ENCODE measurements around the gene RALGAPA2. TPM values are rescaled to one million over a fixed set of nuclear protein-coding genes. Genes with fewer than 3 reads are reported as not detected.
"Not testable (repeated sequence)": the region's sequence is repeated elsewhere in the genome, so short reads cannot be mapped to it uniquely, and the experiment has no call there.

The RALGAPA2 gene
- total RNA-seq, 1 experiment from 2014 or later, result 25.1 TPM

DNA sequence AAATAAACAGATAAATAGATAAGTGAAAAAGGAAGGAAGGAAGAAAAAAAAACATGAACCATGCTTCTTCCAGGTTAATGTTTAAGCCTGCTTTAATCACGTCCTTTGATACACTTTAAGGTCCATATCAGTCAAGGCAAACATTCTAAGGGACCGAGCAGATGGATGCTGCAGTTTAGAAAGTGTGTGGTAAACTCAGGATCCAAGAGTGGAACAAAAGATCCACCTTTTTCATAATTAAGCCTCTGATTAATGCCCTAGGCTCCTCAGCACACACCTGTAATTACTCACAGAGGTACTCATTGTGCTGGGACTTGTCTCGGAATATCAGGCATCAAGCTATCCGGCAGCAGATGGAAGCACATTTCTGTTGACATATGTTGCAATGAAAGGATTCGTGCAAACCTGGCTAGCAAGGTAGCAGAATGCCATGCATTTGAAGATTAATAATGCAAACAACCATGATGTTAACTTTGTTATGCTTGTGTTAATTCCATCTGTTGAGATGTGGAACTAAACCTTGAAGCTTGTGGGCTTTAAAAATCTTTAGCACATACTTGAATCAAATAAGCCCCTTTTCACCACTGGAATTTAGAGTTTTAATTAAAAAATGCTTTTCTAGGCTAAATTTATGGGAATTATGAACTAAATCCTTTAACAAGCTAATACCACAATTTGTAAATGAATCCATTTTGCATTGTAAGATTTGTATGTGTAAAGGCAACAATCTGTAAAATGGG lies 163.7 kb downstream of the RALGAPA2 start:
- Histone ChIP-seq H3K9me3 (replicated peaks) (no peaks in the 10 kb centered on the region), H3K27ac (no peak overlapping the region), H3K27me3 (no peaks in the 10 kb centered on the region), H3K4me1 (peaks cover 29% of the 10 kb centered on the region), H3K4me3 (no peak overlapping the region), H3K36me3 (no peaks in the 10 kb centered on the region)
- no peak for DNase-seq

DNA sequence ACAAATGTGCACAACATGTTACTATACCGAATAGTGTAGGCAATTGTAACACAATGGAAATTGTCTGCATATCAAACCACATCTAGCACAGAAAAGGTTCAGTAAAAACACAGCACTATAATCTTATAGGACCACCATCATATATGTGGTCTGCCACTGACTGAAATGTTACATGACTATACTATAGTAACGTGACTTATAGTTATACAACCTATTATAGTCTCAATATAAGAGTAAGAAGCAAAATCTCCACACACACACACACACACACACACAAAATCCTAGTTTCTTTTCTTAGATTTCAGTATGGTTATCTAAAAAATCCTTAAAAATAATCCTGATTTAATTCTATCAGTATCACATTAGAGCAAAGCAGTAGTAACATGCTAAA lies 164.6 kb downstream of the RALGAPA2 start:
- H3K4me3 ChIP-seq, result no peak overlapping the region
- no peak for DNase-seq
- no peaks in the 10 kb centered on the region for H3K27me3 ChIP-seq
- H3K4me1 ChIP-seq, result peaks cover 29% of the 10 kb centered on the region
- H3K9me3 ChIP-seq (replicated peaks), result no peaks in the 10 kb centered on the region
- H3K27ac ChIP-seq, result no peak overlapping the region
- no peaks in the 10 kb centered on the region for H3K36me3 ChIP-seq

DNA sequence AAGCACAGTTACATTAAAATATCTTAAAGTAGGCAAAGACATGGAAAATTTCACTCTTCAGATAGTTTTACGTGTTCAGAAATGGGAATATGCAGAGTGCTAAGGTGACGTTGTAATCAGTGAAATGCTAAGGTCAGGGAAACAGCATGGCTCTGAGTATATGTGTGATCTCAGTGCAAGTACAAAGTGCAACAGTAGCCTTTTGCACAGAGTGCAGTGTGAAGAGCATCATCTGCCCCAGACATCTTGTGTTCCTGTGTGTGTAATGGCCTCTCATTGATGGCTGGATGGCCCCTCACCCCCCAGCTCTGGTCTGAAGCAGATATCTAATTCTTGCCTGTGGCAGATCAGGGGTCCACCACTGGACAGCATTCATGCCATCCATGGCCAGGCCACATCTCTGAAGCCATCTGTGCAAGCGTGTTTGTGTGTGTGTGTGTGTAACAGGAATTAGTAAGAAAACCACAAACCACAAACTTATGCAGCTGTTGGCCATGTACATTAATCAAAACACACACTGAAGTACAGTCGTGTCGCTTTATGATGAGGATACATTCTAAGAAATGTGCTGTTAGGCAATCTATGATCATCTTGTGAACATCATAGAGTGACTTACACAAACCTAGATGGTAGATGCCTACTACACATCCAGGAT lies 165.1 kb downstream of the RALGAPA2 start:
- Histone ChIP-seq H3K27me3 (no peaks in the 10 kb centered on the region), H3K36me3 (no peaks in the 10 kb centered on the region), H3K4me1 (peaks cover 29% of the 10 kb centered on the region), H3K4me3 (no peak overlapping the region), H3K27ac (peak overlapping the region; percentile 13), H3K9me3 (replicated peaks) (no peaks in the 10 kb centered on the region)
- DNase-seq, result peak; percentile 71 to 84

DNA sequence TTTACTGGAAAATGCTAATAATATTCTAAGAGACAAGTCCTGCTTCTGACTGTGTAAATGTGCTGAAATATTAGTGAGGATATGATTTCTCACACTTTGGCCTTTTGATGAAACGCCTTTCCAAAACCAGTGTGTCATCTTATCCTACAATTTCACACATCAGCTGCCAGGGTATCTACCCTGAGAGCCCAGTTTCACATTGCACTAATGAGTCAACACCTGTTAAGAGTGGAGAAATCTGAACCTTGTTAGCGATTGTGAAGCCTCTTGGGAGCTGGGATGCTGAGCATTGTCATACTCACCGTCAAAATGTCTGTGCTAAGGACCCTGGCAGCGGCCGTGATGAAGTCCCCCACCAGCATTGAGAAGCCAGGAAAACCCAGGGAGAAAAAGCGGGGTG lies 166.0 kb downstream of the RALGAPA2 start:
- H3K27me3 ChIP-seq, result no peaks in the 10 kb centered on the region
- peak overlapping the region; percentile 13 for H3K27ac ChIP-seq
- H3K4me3 ChIP-seq, result no peak overlapping the region
- peak; percentile 35 to 81 for DNase-seq
- H3K36me3 ChIP-seq, result no peaks in the 10 kb centered on the region
- peaks cover 25% of the 10 kb centered on the region for H3K4me1 ChIP-seq
- no peaks in the 10 kb centered on the region for H3K9me3 ChIP-seq (replicated peaks)

DNA sequence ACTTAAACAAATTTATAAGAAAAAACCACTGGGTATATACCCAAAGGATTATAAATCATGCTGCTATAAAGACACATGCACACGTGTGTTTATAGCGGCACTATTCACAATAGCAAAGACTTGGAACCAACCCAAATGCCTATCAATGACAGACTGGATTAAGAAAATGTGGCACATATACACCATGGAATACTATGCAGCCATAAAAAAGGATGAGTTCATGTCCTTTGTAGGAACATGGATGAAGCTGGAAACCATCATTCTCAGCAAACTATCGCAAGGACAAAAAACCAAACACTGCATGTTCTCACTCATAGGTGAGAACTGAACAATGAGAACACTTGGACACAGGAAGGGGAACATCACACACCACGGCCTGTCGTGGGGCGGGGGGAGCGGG lies 169.1 kb downstream of the RALGAPA2 start:
- H3K4me1 ChIP-seq, result peaks cover 25% of the 10 kb centered on the region
- not testable (repeated sequence) for DNase-seq, H3K27me3 ChIP-seq

DNA sequence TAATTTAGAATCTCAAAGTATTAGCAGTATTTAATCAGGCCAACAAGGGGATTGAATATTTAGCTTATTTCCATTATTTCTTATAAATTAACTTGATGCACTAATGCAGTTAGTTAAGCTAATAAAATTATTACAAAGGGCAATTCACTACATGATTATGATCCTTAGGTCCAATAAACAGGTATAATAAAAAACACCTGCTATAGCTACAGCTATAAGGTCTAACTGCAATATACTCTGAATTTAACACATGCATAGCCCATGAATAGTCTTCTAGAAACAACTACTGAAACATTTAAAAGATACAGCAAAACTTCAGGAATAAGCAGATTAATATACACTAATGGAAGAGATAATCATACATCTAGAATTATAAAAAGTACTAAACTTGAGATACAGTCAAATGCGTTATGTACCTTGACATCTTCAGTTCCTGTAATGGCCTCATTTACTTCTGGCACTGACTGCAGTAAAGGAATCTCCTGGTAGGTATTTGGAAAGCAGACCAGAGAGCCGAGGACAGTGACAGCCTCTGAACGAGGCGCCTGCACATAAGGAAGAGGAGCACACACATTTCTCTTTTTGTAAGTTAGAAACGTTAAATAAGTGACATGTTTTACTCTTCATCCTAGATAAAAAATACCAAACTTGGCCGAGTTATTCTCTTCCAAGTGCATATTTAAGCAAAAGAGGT lies 176.1 kb downstream of the RALGAPA2 start:
- DNase-seq, result no peak
- no peak overlapping the region for H3K4me3 ChIP-seq
- H3K4me1 ChIP-seq, result no peaks in the 10 kb centered on the region
- H3K36me3 ChIP-seq, result no peaks in the 10 kb centered on the region
- H3K9me3 ChIP-seq (replicated peaks), result no peaks in the 10 kb centered on the region
- H3K27ac ChIP-seq, result no peak overlapping the region
- no peaks in the 10 kb centered on the region for H3K27me3 ChIP-seq

More for the DNA sequence above, 169.1 kb downstream of the RALGAPA2 start:
- H3K27ac ChIP-seq; H3K36me3 ChIP-seq; H3K4me3 ChIP-seq; H3K9me3 ChIP-seq (replicated peaks): not testable (repeated sequence)

DNA sequence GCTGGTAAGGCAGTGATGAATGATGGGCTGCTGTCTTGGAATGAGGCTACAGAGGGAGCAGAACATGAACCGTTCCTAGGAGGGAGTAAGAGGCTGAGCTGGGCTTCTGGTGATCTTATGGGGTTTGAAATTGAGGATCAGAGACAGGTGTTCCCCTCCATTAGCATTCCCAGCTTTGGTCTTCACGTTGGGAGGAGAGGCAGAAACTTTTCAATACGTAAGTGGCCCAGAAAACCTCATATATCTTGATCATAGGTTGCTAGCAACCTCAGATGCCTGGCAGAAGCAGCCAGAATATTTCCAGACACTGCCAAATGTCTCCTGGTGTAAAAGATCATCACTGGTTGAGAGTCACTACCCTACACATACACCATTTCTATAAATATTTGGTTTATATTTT lies 177.4 kb downstream of the RALGAPA2 start:
- H3K36me3 ChIP-seq, result no peaks in the 10 kb centered on the region
- no peaks in the 10 kb centered on the region for H3K9me3 ChIP-seq (replicated peaks)
- no peaks in the 10 kb centered on the region for H3K27me3 ChIP-seq
- H3K4me3 ChIP-seq, result no peak overlapping the region
- no peak overlapping the region for H3K27ac ChIP-seq
- DNase-seq, result peak in 1 of 2 experiments; percentile 45
- no peaks in the 10 kb centered on the region for H3K4me1 ChIP-seq

DNA sequence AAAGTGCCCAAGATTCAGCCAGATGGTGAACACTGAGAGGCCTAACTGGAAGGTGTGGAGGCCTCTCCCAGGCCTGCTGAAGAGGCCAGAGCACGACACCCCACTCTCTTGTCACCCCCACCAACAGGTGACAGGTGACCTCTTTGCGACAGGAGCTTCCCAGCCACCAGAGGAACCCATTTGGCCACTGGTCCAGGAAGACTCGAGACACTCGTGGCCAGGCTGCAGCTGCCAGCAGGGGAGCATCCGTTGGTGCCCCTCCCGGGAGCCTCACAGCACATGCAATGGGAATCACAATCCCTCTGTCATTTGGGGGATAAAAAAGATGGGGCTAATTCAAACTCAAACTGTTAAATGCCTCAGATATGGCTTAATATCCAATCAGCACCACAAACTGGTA lies 181.2 kb downstream of the RALGAPA2 start:
- H3K27ac ChIP-seq, result no peak overlapping the region

DNA sequence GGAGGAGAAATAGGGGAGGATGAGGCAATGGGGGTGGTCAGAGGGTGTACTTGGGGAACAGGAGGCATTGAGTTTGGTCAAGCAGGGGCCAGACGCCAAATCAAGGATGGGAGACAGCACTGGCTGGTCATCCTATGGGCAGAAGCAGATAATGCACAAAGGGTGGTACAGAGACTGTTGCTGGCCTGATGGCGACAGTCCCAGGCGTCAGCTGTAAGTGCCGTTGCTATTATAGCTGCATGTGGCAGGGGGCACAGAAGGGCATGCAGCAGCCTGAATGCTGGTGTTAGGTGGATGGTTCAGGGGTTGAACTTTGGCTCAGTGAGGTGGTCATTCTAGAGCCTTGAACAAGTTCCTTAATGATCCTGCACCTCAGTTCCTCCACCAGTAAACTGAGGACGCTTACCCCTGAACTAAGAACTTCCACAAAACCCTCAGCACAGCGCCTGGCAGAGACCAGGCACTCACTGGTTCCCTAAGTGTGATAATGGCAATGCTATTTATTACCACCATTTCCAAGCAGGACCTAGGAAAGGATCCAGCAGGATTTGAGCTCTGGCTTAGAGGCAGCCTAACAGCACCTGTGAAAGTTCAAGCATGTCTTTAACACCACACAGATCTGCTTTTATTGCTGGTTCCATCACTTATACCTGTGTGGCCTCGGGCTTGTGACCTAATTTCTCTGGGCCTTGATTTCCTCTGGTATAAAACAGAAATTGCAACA lies 181.9 kb downstream of the RALGAPA2 start:
- DNase-seq, result no peak
- no peak overlapping the region for H3K4me3 ChIP-seq
- H3K27ac ChIP-seq, result no peak overlapping the region
- H3K9me3 ChIP-seq (replicated peaks), result no peaks in the 10 kb centered on the region
- no peaks in the 10 kb centered on the region for H3K36me3 ChIP-seq
- H3K27me3 ChIP-seq, result no peaks in the 10 kb centered on the region
- no peaks in the 10 kb centered on the region for H3K4me1 ChIP-seq

More for the DNA sequence above, 181.2 kb downstream of the RALGAPA2 start:
- H3K4me1 ChIP-seq, result no peaks in the 10 kb centered on the region
- no peak for DNase-seq
- H3K4me3 ChIP-seq, result no peak overlapping the region
- H3K36me3 ChIP-seq, result no peaks in the 10 kb centered on the region
- no peaks in the 10 kb centered on the region for H3K27me3 ChIP-seq
- H3K9me3 ChIP-seq (replicated peaks), result no peaks in the 10 kb centered on the region

DNA sequence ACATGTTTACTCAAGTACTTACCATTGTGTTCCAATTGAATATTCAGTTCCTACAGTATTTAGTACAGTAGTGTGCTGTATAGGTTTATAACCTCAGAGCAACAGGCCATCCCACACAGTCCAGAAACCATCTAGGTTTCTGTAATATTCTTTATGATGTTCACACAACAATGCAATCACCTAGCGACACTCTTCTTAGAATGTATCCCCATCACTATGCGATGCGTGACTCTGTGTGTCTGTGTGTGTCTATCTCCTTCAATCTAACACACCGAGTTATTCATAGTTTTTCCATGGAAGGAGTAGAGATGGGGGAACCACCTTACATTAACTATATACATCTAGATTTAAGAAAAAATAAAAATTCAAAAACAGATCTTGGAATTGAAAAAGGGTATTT lies 182.8 kb downstream of the RALGAPA2 start:
- no peaks in the 10 kb centered on the region for H3K27me3 ChIP-seq
- no peak overlapping the region for H3K4me3 ChIP-seq
- no peaks in the 10 kb centered on the region for H3K36me3 ChIP-seq
- H3K27ac ChIP-seq, result no peak overlapping the region
- DNase-seq, result no peak
- H3K9me3 ChIP-seq (replicated peaks), result no peaks in the 10 kb centered on the region
- no peaks in the 10 kb centered on the region for H3K4me1 ChIP-seq

DNA sequence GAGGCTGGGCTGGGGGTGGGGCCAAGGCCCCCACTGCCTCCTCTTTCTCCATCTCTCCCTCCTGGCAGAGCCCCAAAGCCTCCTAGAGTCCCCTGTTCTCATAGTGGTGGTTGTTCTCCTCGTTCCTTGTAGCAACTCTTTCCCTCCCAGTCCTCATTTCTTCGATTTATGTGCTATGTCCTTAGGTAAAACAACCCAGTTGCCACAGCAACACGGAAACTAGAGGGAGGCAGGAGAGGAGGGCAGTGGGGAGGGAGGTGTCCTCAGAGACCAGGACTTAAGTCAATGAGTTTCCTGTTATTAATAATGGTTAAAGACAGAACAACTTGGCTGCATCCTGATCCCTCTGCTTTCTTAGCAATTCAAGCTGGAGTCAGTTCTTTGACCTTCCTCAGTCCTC lies 183.6 kb downstream of the RALGAPA2 start:
- H3K4me1 ChIP-seq, result no peaks in the 10 kb centered on the region

DNA sequence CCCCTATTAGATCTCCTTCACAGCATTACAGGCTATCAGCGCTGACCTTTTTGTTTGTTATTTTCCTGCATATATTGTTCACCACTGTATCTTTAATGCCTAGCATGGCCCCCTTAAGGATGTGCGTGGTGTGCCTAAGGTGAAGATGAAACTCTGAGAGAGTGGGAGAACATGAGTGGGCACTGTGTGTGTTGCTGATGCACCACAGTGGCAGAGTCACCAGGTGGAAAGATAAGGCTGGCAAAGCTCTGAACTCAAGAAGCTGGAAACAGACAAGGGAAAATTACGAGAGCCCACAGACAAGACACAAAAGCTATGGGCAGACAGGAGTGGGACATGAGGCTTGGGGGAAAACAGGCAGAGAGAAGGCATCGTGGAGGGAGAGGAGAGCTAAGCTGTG lies 184.8 kb downstream of the RALGAPA2 start:
- Histone ChIP-seq H3K4me3 (no peak overlapping the region), H3K4me1 (no peaks in the 10 kb centered on the region), H3K36me3 (no peaks in the 10 kb centered on the region), H3K27ac (no peak overlapping the region), H3K27me3 (no peaks in the 10 kb centered on the region), H3K9me3 (replicated peaks) (no peaks in the 10 kb centered on the region)
- DNase-seq, result no peak

More for the DNA sequence above, 183.6 kb downstream of the RALGAPA2 start:
- no peak overlapping the region for H3K27ac ChIP-seq
- no peaks in the 10 kb centered on the region for H3K27me3 ChIP-seq
- no peaks in the 10 kb centered on the region for H3K9me3 ChIP-seq (replicated peaks)
- DNase-seq, result no peak
- H3K36me3 ChIP-seq, result no peaks in the 10 kb centered on the region
- no peak overlapping the region for H3K4me3 ChIP-seq

DNA sequence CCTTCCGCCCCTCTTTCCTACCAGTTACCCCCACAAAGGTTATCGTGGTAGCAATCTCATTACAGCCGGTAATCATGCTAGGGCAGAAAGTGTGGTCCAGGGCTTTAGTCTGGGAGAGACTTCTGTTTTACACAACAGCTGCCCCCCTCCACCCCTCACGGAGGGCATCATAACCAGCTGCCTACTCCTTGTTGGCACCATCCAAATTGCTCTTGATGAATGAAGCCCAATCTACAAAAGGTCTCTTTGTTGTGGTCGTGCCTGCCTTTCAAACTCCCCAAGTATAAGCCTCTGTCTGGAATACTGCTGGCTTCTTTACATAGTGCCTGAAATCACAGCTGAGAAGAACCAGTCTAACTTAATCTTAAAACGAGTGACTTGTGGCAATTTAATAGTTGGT lies 186.7 kb downstream of the RALGAPA2 start:
- no peaks in the 10 kb centered on the region for H3K27me3 ChIP-seq
- no peak overlapping the region for H3K4me3 ChIP-seq
- no peaks in the 10 kb centered on the region for H3K4me1 ChIP-seq
- no peaks in the 10 kb centered on the region for H3K9me3 ChIP-seq (replicated peaks)
- peak; percentile 40 to 66 for DNase-seq
- H3K27ac ChIP-seq, result no peak overlapping the region
- H3K36me3 ChIP-seq, result no peaks in the 10 kb centered on the region

DNA sequence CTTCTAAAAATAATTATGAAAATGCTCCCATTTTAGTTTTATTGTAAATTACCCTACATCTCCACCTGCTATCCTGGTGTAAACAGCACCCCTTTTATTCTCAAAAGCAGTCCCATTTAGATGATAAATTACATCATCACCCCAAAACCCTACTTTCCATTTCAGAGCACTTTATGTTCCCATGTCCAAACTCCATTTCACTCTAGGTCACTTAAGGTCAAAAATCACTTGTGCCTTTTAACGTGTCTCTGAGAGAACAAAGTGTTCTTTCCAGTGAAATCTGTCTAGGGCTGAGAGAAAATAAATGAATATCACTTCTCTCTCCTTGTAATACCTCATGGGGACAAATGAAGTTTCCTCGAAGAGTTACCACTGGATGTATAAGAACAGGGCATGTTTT lies 187.2 kb downstream of the RALGAPA2 start:
- Histone ChIP-seq H3K27ac (no peak overlapping the region), H3K36me3 (no peaks in the 10 kb centered on the region), H3K4me3 (no peak overlapping the region), H3K27me3 (no peaks in the 10 kb centered on the region), H3K9me3 (replicated peaks) (no peaks in the 10 kb centered on the region), H3K4me1 (no peaks in the 10 kb centered on the region)
- no peak for DNase-seq

DNA sequence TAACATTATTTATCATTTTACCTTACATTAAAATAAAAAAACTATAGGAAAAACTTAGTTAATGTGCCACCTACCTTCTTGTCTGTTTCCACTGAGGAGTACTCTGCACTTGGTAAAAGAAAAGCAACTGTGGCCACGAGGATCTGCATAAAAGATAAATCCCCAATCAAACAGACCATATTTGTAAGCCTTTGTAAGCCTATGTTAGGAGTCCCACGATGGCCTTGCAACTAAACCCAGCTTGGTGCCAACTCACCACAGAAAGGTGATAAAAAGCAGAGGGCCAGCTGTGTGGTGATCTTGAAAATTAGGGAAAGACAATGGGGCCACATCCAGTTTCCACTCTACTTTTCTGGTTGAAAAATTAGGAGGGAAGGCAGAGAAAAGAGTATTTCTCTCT lies 187.7 kb downstream of the RALGAPA2 start:
- Histone ChIP-seq H3K27ac (no peak overlapping the region), H3K27me3 (no peaks in the 10 kb centered on the region), H3K4me3 (no peak overlapping the region), H3K9me3 (replicated peaks) (no peaks in the 10 kb centered on the region), H3K36me3 (no peaks in the 10 kb centered on the region), H3K4me1 (no peaks in the 10 kb centered on the region)
- no peak for DNase-seq
